HFFc6 (cell line): ENCODE measurements around the gene JAZF1. TPM values are rescaled to one million over a fixed set of nuclear protein-coding genes. Genes with fewer than 3 reads are reported as not detected.
"Not testable (repeated sequence)": the region's sequence is repeated elsewhere in the genome, so short reads cannot be mapped to it uniquely, and the experiment has no call there.

Experiments used
- DNase-seq: peaks from one replicate; pipeline ENCODE4 v3.0.0-alpha.2; 2018
- H3K27ac Mint-ChIP-seq: 2 replicates; pipeline ENCODE4 v1.8.0; 2020; ENCODE audit warnings: mild to moderate bottlenecking, mixed read lengths
- H3K27me3 Mint-ChIP-seq: 2 replicates; pipeline ENCODE4 v1.8.0; 2021; ENCODE audit warnings: mild to moderate bottlenecking, moderate library complexity, mixed read lengths; ENCODE audit not compliant: insufficient read depth
- H3K36me3 Mint-ChIP-seq: 2 replicates; pipeline ENCODE4 v1.8.0; 2021; ENCODE audit warnings: low read depth, mixed read lengths
- H3K4me1 Mint-ChIP-seq: 2 replicates; pipeline ENCODE4 v1.8.0; 2020; ENCODE audit warnings: low read depth, mixed read lengths
- H3K4me3 Mint-ChIP-seq: 2 replicates; pipeline ENCODE4 v1.8.0; 2020; ENCODE audit warnings: mild to moderate bottlenecking, moderate library complexity, mixed read lengths
- H3K9me3 Mint-ChIP-seq: 2 replicates; pipeline ENCODE4 v1.8.0; 2020; ENCODE audit warnings: mild to moderate bottlenecking, mixed read lengths
- CTCF ChIP-seq: fragments of 200-600 bp; sonication (generic); IDR thresholded peaks from 2 replicates; pipeline ENCODE4 v1.5.0; 2021; ENCODE audit warnings: antibody characterized with exemption, mild to moderate bottlenecking
- total RNA-seq, 6 experiments: library from RNA; stranded (reverse); fragmentation: NEBNext Ultra II Directional; extraction: Animal tissue kit (Norgen Biotek cat#: 25700); gene quantifications; 2 replicates in 1 of 6; 3 replicates in 5 of 6; pipeline ENCODE4 v1.2.3, GENCODE V29; 2021

The JAZF1 gene
- total RNA-seq, 6 experiments from 2014 or later: 17.5 to 26.3 (median 21.4) TPM

GRCh38 chr7:27863880-27864279 is 316.7 kb downstream of the JAZF1 start:
- Mint-ChIP-seq H3K36me3 (peaks cover 23% of the 10 kb centered on the region), H3K27me3 (peaks cover 1% of the 10 kb centered on the region; the same call in 1 of the 2 replicates), H3K4me1 (peaks cover 11% of the 10 kb centered on the region), H3K27ac (no peak overlapping the region), H3K9me3 (no peaks in the 10 kb centered on the region), H3K4me3 (no peak overlapping the region)
- no peak for DNase-seq
- no peak for TF ChIP-seq CTCF

DNA sequence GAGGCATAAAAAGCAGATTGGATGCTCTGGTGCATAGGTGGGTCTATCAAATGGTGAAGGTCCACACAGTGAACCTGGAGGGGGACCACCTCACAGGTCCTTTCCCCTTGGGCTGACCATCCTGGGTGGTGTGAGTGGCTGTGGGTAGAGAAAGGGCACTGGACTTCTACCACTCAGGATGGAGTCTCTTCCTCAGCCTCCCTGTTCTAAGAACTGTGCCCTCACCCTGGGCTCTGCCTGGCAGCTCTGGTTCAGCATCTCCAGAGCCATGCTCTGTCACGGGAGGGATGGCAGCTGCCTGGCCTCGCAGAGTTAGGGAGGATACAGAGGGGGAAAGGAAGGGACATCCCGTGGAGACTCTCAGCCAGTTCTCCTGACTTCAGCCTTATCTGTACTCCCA is 318.8 kb downstream of the JAZF1 start:
- H3K4me3 Mint-ChIP-seq: no peak overlapping the region
- DNase-seq: no peak
- H3K36me3 Mint-ChIP-seq: peaks cover 24% of the 10 kb centered on the region
- no peak for TF ChIP-seq CTCF
- H3K9me3 Mint-ChIP-seq: peaks cover 5% of the 10 kb centered on the region; the same call in 1 of the 2 replicates
- no peaks in the 10 kb centered on the region; the same call in 1 of the 2 replicates for H3K4me1 Mint-ChIP-seq
- 0 out of 2 replicates have a peak, but pooled peaks cover 1% of the 10 kb centered on the region for H3K27me3 Mint-ChIP-seq
- no peak overlapping the region; the same call in 1 of the 2 replicates for H3K27ac Mint-ChIP-seq

GRCh38 chr7:27860800-27861199 is 319.8 kb downstream of the JAZF1 start:
- Mint-ChIP-seq H3K9me3 (peaks cover 5% of the 10 kb centered on the region; the same call in 1 of the 2 replicates), H3K4me3 (no peak overlapping the region), H3K27me3 (no peaks in the 10 kb centered on the region), H3K36me3 (peaks cover 30% of the 10 kb centered on the region), H3K4me1 (no peaks in the 10 kb centered on the region; the same call in 1 of the 2 replicates), H3K27ac (no peak overlapping the region)
- no peak for DNase-seq
- no peak for TF ChIP-seq CTCF

- H3K9me3 Mint-ChIP-seq: peaks cover 13% of the 10 kb centered on the region
- H3K27ac Mint-ChIP-seq, DNase-seq, H3K4me3 Mint-ChIP-seq, H3K27me3 Mint-ChIP-seq, H3K4me1 Mint-ChIP-seq: not testable (repeated sequence)
- H3K36me3 Mint-ChIP-seq: peaks cover 44% of the 10 kb centered on the region
These were observed 323.7 kb downstream of the JAZF1 start for GRCh38 chr7:27856703-27857485.

DNA sequence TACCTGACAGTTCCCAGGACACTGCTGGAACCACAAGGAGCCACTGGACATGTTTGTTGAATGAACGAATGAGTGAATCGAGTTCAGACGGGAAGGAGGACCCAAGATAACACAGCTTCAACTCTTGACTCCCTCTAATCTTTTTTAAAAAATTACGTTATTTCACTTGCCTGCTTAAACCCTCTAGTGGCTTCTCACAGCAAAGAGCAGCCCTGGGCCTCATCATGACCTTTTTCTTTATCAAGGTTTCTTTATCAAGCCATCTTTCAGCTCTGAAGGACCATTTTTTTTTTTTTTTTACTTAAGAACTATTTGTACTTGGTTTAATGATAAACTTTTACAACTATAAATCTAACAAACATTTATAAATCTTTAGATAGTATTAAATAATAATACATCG is 330.1 kb downstream of the JAZF1 start:
- H3K9me3 Mint-ChIP-seq: peaks cover 6% of the 10 kb centered on the region
- TF ChIP-seq CTCF: no peak
- H3K4me3 Mint-ChIP-seq: no peak overlapping the region
- peaks cover 1% of the 10 kb centered on the region for H3K27me3 Mint-ChIP-seq
- no peak for DNase-seq
- no peak overlapping the region for H3K27ac Mint-ChIP-seq
- H3K4me1 Mint-ChIP-seq: no peaks in the 10 kb centered on the region
- peaks cover 11% of the 10 kb centered on the region for H3K36me3 Mint-ChIP-seq

DNA sequence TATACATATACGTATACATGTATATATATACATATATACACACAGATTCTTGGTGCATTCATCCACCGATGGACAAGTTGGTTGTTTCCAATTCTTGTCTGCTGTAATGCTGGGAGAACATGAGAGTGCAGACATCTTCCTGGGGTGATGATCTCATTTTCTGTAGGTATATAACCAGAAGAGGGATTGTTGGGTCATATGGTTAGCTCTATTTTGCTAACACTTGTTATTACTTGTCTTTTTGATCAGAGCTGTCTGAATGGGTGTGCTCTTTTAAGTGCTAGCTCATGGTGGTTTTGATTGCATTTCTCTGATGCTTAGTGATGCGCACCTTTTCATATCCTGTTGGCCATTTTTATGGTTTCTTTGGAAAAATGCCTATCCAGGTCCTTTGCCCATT is 334.2 kb downstream of the JAZF1 start:
- DNase-seq: no peak
- Mint-ChIP-seq H3K9me3 (no peaks in the 10 kb centered on the region), H3K27me3 (peaks cover 1% of the 10 kb centered on the region; the same call in 1 of the 2 replicates), H3K4me1 (peaks cover 15% of the 10 kb centered on the region), H3K36me3 (no peaks in the 10 kb centered on the region), H3K27ac (no peak overlapping the region), H3K4me3 (no peak overlapping the region)
- TF ChIP-seq CTCF: no peak
